MCF 10A (cell line): Measurements from ENCODE around the gene ADO. TPM values are rescaled to one million over a fixed set of nuclear protein-coding genes. Genes with fewer than 3 reads are reported as not detected.

Experiments
- BruUV-seq: library from RNA; stranded (reverse); fragments of 400-500 nt; replicated peaks from 2 replicates; lab custom pipeline; 2021; lab: Mats Ljungman, UMichigan
- CTCF ChIA-PET: fragments of 300-600 bp; sonication (Branson Sonifier 250); formaldehyde crosslinking; extraction: SDS; loops from one replicate; lab custom pipeline; 2021; ENCODE audit warnings: antibody characterized with exemption, inconsistent platforms; lab: Yijun Ruan, JAX
- POLR2A ChIA-PET: fragments of 300-600, 350-650 bp; sonication (Branson Sonifier 250); formaldehyde crosslinking; extraction: SDS; loops from one replicate; lab custom pipeline; 2020; ENCODE audit warnings: antibody characterized with exemption, inconsistent platforms; lab: Yijun Ruan, JAX
- DNase-seq: peaks from one replicate; pipeline ENCODE4 v3.0.0-alpha.2; 2018; ENCODE audit not compliant: unreplicated experiment
- H3K27ac Mint-ChIP-seq: one replicate; pipeline ENCODE4 v1.8.0; 2022; ENCODE audit warnings: mild to moderate bottlenecking, low read depth, mixed read lengths; ENCODE audit not compliant: unreplicated experiment
- H3K27me3 Mint-ChIP-seq: one replicate; pipeline ENCODE4 v1.8.0; 2022; ENCODE audit warnings: mixed read lengths; ENCODE audit not compliant: insufficient read depth, unreplicated experiment
- H3K36me3 Mint-ChIP-seq: one replicate; pipeline ENCODE4 v1.8.0; 2022; ENCODE audit warnings: mild to moderate bottlenecking, moderate library complexity, mixed read lengths; ENCODE audit not compliant: insufficient read depth, unreplicated experiment
- H3K4me1 Mint-ChIP-seq: one replicate; pipeline ENCODE4 v1.8.0; 2022; ENCODE audit warnings: mixed read lengths; ENCODE audit not compliant: insufficient read depth, unreplicated experiment
- H3K4me3 Mint-ChIP-seq: one replicate; pipeline ENCODE4 v1.8.0; 2022; ENCODE audit warnings: mild to moderate bottlenecking, moderate library complexity, mixed read lengths; ENCODE audit not compliant: unreplicated experiment
- H3K9me3 Mint-ChIP-seq: one replicate; pipeline ENCODE4 v1.8.0; 2022; ENCODE audit warnings: mixed read lengths; ENCODE audit not compliant: unreplicated experiment
- CTCF ChIP-seq: fragments of 200-600 bp; IDR thresholded peaks from one replicate; pipeline ENCODE4 v1.8.0; 2022; ENCODE audit warnings: antibody characterized with exemption, mild to moderate bottlenecking; ENCODE audit not compliant: unreplicated experiment
- intact Hi-C: fragments of 100-400 bp; cut with micrococcal nuclease; formaldehyde crosslinking; loops from 2 replicates; pipeline ENCODE4 v1.14.1; 2022
- total RNA-seq: library from RNA; stranded (reverse); gene quantifications from 2 replicates; pipeline ENCODE4 v1.2.3, GENCODE V29; 2022

The ADO gene
- total RNA-seq, 1 experiment from 2014 or later = 24.3 TPM

GRCh38 chr10:62764011-62764410, 40.5 kb upstream of the ADO start:
- intact Hi-C loops = no loop called here
- ChIA-PET CTCF (no interaction called here), POLR2A (interaction anchor here (0.7 kb wide), 1 partner anchor 124 kb away, joined by 3 read pairs; no protein-coding TSS in a partner anchor)
- no peaks in the 10 kb centered on the region for H3K9me3 Mint-ChIP-seq
- no peak overlapping the region for H3K4me3 Mint-ChIP-seq
- no peak for DNase-seq
- no peaks in the 10 kb centered on the region for H3K4me1 Mint-ChIP-seq
- H3K36me3 Mint-ChIP-seq = no peaks in the 10 kb centered on the region
- no TSS peak for BruUV-seq
- TF ChIP-seq CTCF = no peak
- H3K27ac Mint-ChIP-seq = no peak overlapping the region
- H3K27me3 Mint-ChIP-seq = no peaks in the 10 kb centered on the region

- no TSS peak for BruUV-seq
- ChIA-PET CTCF (no interaction called here), POLR2A (no interaction called here)
- Mint-ChIP-seq H3K4me1 (no peaks in the 10 kb centered on the region), H3K36me3 (no peaks in the 10 kb centered on the region), H3K9me3 (no peaks in the 10 kb centered on the region), H3K27ac (no peak overlapping the region), H3K4me3 (no peak overlapping the region), H3K27me3 (no peaks in the 10 kb centered on the region)
- no peak for TF ChIP-seq CTCF
- DNase-seq = no peak
- intact Hi-C loops = no loop called here
Observed at GRCh38 chr10:62765726-62766125, 38.8 kb upstream of the ADO start.

- intact Hi-C loops = no loop called here
- no peaks in the 10 kb centered on the region for H3K27me3 Mint-ChIP-seq
- no peak for DNase-seq
- CTCF ChIA-PET = no interaction called here
- no peak overlapping the region for H3K27ac Mint-ChIP-seq
- TF ChIP-seq CTCF = no peak
- POLR2A ChIA-PET = no interaction called here
- H3K4me1 Mint-ChIP-seq = no peaks in the 10 kb centered on the region
- BruUV-seq = no TSS peak
- no peaks in the 10 kb centered on the region for H3K9me3 Mint-ChIP-seq
- no peak overlapping the region for H3K4me3 Mint-ChIP-seq
- H3K36me3 Mint-ChIP-seq = no peaks in the 10 kb centered on the region
Observed at GRCh38 chr10:62766386-62766785, 38.1 kb upstream of the ADO start.

- Mint-ChIP-seq H3K27ac (no peak overlapping the region), H3K36me3 (no peaks in the 10 kb centered on the region), H3K9me3 (no peaks in the 10 kb centered on the region), H3K4me1 (no peaks in the 10 kb centered on the region), H3K27me3 (no peaks in the 10 kb centered on the region), H3K4me3 (no peak overlapping the region)
- no TSS peak for BruUV-seq
- intact Hi-C loops = no loop called here
- no peak for DNase-seq
- ChIA-PET CTCF (no interaction called here), POLR2A (no interaction called here)
- TF ChIP-seq CTCF = no peak
Observed at GRCh38 chr10:62769574-62770242, 34.8 kb upstream of the ADO start.
